GM12864 (cell line): Measurements from ENCODE around the gene ZYG11A.

Source experiments
- DNase-seq: peaks from one replicate; pipeline ENCODE4 v3.0.0-alpha.2; 2011; ENCODE audit warnings: low read depth
- H3K4me3 ChIP-seq: 2 replicates; pipeline ENCODE4 v1.5.1; 2011; ENCODE audit warnings: mild to moderate bottlenecking, low read depth, low read length, control low read depth
- TF ChIP-seq, protein P1 (sequence below): IDR thresholded peaks from 2 replicates; pipeline ENCODE4 v1.5.1; 2011; ENCODE audit warnings: low read depth, mild to moderate bottlenecking, moderate library complexity, low read length, control low read depth, inconsistent platforms; ENCODE audit errors: missing control alignments

The ZYG11A gene

DNA sequence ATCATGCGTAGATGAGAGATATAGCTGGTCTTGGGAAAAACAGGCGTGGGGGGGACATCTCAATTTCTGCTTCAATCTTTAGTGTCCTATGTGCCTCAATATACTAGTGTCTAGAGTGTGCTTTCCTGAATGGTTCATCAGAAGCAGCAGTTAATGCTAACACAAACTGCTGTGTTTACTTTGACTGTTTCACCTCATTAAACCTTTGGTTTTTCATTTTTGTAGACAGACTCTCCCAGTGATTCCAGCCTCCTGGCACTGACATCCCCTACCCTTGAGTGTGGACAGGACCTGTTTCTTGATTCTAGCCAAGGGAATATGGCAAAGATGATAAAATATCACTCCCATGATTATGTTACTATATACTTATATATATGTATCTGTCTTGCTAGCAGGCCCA is 37.6 kb downstream of the ZYG11A start:
- DNase-seq, result no peak
- H3K4me3 ChIP-seq, result no peak overlapping the region
- TF ChIP-seq, protein P1, sequence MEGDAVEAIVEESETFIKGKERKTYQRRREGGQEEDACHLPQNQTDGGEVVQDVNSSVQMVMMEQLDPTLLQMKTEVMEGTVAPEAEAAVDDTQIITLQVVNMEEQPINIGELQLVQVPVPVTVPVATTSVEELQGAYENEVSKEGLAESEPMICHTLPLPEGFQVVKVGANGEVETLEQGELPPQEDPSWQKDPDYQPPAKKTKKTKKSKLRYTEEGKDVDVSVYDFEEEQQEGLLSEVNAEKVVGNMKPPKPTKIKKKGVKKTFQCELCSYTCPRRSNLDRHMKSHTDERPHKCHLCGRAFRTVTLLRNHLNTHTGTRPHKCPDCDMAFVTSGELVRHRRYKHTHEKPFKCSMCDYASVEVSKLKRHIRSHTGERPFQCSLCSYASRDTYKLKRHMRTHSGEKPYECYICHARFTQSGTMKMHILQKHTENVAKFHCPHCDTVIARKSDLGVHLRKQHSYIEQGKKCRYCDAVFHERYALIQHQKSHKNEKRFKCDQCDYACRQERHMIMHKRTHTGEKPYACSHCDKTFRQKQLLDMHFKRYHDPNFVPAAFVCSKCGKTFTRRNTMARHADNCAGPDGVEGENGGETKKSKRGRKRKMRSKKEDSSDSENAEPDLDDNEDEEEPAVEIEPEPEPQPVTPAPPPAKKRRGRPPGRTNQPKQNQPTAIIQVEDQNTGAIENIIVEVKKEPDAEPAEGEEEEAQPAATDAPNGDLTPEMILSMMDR, result no peak

DNA sequence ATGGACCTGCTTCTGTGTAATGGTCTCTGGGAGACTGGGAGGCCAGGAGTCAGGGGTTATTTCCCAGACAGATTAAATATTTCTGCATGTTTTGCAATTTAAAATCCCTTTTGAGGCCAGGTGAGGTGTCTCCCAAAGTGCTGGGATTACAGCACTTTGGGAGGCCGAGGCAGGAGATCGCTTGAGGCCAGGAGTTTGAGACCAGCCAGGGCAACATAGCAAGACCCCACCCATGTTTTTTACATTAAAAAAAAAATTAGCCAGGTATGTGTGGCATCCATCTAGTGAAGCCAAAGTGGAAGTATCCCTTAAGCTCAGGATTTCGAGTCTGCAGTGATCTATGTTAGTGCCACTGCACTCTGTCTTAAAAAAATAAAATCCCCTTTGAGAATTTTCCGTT is 44.9 kb downstream of the ZYG11A start:
- TF ChIP-seq, protein P1, result no peak
- DNase-seq, result no peak
- H3K4me3 ChIP-seq, result no peak overlapping the region

DNA sequence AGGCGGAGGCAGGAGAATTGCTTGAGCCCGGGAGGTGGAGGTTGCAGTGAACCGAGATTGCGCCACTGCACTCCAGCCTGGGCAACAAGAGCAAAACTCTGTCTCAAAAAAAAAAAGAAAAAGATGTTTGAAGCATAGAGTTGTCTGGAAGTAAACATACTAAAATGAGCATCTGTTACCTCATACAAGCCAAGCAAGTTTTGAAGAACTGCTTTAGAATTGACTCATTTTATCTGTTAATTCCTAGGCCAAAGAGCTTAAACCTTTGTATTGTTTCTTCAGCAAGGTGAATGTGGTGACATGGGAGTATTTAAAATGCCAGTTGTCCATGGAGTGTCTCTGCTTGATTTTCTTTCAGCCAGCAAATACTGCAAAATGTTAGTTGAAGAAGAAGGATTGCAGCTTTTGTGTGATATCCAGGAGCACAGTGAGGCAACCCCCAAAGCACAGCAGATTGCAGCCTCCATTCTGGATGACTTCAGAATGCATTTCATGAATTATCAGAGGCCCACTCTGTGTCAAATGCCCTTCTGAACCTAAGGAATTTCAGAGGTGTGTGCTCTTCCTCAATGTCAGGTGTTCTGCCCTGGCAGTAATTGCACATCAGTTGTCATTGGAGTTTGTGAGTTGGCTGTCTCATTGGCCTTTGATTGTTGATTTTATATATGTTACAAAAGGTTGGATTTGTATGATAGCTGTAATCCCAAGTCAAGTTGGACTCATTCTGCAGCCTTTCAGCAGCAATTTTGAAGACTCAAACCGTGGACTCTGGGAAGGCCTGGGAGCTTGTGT is 50.1 kb downstream of the ZYG11A start:
- no peak for DNase-seq
- no peak overlapping the region for H3K4me3 ChIP-seq
- TF ChIP-seq, protein P1, result no peak

DNA sequence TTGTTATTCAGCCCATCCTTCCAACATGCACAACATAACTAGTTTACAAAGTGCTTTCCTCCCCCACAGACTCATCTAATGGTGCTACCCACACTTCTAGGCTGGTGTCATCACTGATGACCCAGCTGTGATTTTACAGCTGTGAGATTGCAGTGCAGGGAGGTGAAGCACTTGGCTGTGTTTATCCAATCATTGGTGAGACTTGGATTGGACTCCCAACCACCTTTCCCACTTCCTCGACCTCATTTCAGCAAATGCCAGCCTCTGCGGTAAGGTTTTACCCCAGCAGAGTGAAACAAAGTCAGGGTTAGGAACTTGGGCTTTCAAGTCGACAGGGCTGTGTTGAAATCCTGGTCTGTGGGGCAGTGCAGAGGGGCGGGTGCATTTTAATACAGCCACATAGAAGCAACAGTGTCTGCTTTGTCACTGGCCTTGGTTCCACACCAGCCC is 56.9 kb downstream of the ZYG11A start:
- DNase-seq, result no peak
- TF ChIP-seq, protein P1, result no peak
- no peak overlapping the region for H3K4me3 ChIP-seq

DNA sequence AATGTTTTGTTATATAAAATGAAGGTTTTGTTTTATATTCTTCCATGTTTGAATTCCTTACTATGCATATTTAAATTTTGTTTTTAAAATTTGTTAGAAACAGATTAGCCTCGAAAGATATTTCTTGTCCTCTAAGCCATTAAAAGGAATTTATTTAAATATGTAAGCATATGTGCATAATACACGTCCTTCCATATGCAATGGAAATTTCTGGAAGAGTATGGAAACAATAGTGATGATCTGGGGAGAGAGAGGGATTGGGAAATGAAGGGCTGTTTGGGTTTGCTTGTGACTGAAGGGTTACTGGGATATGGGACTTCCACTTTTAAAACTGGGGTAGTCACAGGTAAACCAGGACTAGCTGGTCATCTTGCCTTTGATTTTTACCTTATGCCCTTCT is 57.8 kb downstream of the ZYG11A start:
- no peak overlapping the region for H3K4me3 ChIP-seq
- TF ChIP-seq, protein P1, result no peak
- DNase-seq, result no peak

DNA sequence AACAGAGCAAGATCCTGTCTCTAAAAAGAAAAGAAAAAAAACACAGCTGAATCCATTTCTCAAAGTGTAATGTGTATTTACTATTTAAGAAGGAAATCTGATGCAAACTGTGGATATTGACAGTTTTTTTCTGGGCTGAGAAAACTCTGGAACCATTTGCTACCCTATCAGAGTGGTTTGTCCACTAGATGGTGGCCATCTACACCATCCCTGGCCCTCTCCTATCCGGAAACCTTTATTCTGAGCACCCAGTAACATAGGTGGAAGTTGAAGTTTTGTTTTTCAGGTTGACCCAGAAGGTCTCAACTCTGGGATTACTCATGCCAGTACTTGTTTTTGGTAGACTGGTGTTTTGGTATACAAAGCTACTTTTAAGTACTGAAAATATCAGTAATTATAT is 58.8 kb downstream of the ZYG11A start:
- TF ChIP-seq, protein P1, result no peak
- H3K4me3 ChIP-seq, result no peak overlapping the region
- DNase-seq, result no peak
